Adrenal gland (tissue), 12 donors: ENCODE results near the gene LHFPL2. TPM values are rescaled to one million over a fixed set of nuclear protein-coding genes. Genes with fewer than 3 reads are reported as not detected.

Experiments
- DNase-seq, 7 donors: peaks; one replicate each; pipeline ENCODE4 v3.0.0-alpha.2; 2019 to 2020
- H3K27ac ChIP-seq, 5 donors: fragments of 200-600 bp; sonication (generic) in 4 of 5; 1 replicate in 3 of 5; 2 replicates in 2 of 5; pipeline versions ENCODE4 v1.5.1 to v1.8.0; 2016 to 2020; ENCODE audit warnings: mild to moderate bottlenecking in 1 of 5
- H3K27me3 ChIP-seq: fragments of 200-600 bp; 2 replicates; pipeline ENCODE4 v1.8.0; 2021
- H3K36me3 ChIP-seq, 2 donors: fragments of 200-600 bp; replicated peaks in 1 of 2; 1 replicate in 1 of 2; 2 replicates in 1 of 2; pipeline versions ENCODE4 v1.5.1 to v1.8.0; 2018 to 2022
- H3K4me1 ChIP-seq, 2 donors: fragments of 200-600 bp; replicated peaks in 1 of 2; 1 replicate in 1 of 2; 2 replicates in 1 of 2; pipeline versions ENCODE4 v1.5.1 to v1.8.0; 2018 to 2021
- H3K4me3 ChIP-seq, 4 donors: fragments of 200-600 bp; sonication (generic) in 3 of 4; one replicate each; pipeline ENCODE4 v1.5.1; 2016 to 2018
- H3K9me3 ChIP-seq, 3 donors: fragments of 200-600 bp; sonication (generic) in 1 of 3; replicated peaks in 1 of 3; 1 replicate in 2 of 3; 2 replicates in 1 of 3; pipeline versions ENCODE4 v1.5.1 to v1.8.0; 2016 to 2021
- POLR2A ChIP-seq, 2 donors: fragments of 450-650 bp; IDR thresholded peaks; one replicate each; pipeline ENCODE4 v1.6.1; 2017; ENCODE audit warnings: antibody characterized with exemption in 2 of 2, mild to moderate bottlenecking in 2 of 2, moderate library complexity in 1 of 2
- WGBS, 4 donors: extraction: QIAGEN DNeasy Blood & Tissue Kit in 2 of 4; methylation state at CpG; one replicate each; pipeline versions ENCODE4 v1.1.5 to v1.1.7; 2013 to 2017; 5-methylcytosine and 5-hydroxymethylcytosine counted together
- intact Hi-C, 2 donors: fragments of 100-400 bp; cut with DNase I; formaldehyde crosslinking; loops; one replicate each; pipeline versions ENCODE4 v1.14.1 to v1.15.0; 2022 to 2023
- polyA plus RNA-seq, 3 donors: library from polyadenylated mRNA; stranded (reverse); fragments of 200-250 nt in 2 of 3; fragments of 350-450 nt in 1 of 3; fragmentation: Illumina TruSeq in 1 of 3; extraction: RNeasy Lipid Tissue Mini Kit (QIAGEN cat#74804) in 1 of 3; gene quantifications; one replicate each; pipeline ENCODE4 v1.2.3, GENCODE V29; 2013 to 2014
- total RNA-seq, 9 donors: library from RNA; depleted of rRNA in 4 of 9; stranded (reverse); fragments of >200 nt in 4 of 9; fragments of 120-200 nt in 1 of 9; fragmentation: NEBNext Ultra II Directional in 1 of 9; extraction: Animal tissue kit (Norgen Biotek cat#: 25700) in 1 of 9; gene quantifications; one replicate each; pipeline versions ENCODE4 v1.1.0 to v1.2.4, GENCODE V29; 2013 to 2023
- TF ChIP-seq, protein P1 (sequence below), 6 experiments: fragments of 450-650 bp in 4 of 6; fragments of 200-600 bp in 2 of 6; sonication (generic) in 1 of 6; IDR thresholded peaks; 1 replicate in 5 of 6; 2 replicates in 1 of 6; pipeline versions ENCODE4 v1.5.1 to v1.8.0; 2016 to 2021; ENCODE audit warnings: antibody characterized with exemption in 6 of 6, mild to moderate bottlenecking in 2 of 6, moderate library complexity in 1 of 6
- donor health status: healthy with polysubstance abuse.
- donor health status: Bipolar disorder and iron deficiency.
- donor health status: DM: yes; HTN: yes; CAD: no.
- donor health status: DM: no; HTN: no; CAD: no.
- donor health status: DM: no; HTN: no; CAD: no.
- donor health status: DM: yes; HTN: yes; CAD: no.

LHFPL2 gene
- total and polyA plus RNA-seq, 12 donors = 8.0 to 68.4 (median 44.9) TPM

DNA sequence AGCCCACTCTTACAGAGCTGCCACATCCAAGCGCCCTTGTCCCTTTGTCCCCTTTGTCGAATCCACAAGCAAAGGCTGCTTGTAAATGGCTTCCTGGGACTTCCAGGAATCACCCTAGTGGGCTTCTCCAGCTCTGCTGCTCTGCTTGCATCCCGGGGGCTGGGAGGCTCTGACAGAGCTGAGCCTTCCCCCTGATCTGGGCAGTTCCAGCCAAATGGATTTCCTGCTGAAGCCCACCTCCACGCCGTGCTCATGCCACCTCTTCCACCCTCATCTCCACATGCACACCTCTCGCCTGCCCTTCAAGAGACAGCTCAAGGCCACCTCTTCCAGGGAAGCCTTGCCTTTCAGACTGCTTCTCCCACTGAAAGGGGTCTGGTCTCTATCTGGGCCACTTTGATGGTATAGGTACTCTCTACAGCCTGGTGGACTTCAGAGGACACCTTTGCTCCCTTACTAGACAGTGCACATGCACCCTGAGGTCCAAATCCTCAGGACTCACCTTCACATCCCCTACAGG, 106.2 kb downstream of the LHFPL2 start:
- H3K36me3 ChIP-seq = no peaks in the 10 kb centered on the region
- no peak for DNase-seq
- TF ChIP-seq, protein P1, sequence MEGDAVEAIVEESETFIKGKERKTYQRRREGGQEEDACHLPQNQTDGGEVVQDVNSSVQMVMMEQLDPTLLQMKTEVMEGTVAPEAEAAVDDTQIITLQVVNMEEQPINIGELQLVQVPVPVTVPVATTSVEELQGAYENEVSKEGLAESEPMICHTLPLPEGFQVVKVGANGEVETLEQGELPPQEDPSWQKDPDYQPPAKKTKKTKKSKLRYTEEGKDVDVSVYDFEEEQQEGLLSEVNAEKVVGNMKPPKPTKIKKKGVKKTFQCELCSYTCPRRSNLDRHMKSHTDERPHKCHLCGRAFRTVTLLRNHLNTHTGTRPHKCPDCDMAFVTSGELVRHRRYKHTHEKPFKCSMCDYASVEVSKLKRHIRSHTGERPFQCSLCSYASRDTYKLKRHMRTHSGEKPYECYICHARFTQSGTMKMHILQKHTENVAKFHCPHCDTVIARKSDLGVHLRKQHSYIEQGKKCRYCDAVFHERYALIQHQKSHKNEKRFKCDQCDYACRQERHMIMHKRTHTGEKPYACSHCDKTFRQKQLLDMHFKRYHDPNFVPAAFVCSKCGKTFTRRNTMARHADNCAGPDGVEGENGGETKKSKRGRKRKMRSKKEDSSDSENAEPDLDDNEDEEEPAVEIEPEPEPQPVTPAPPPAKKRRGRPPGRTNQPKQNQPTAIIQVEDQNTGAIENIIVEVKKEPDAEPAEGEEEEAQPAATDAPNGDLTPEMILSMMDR (IDR thresholded peaks at IDR 0.05) = no peak
- TF ChIP-seq POLR2A (IDR thresholded peaks at IDR 0.05) = no peak
- H3K27me3 ChIP-seq = no peaks in the 10 kb centered on the region
- H3K4me3 ChIP-seq = no peak overlapping the region
- intact Hi-C loops = loop anchor here in 1 of 2 donors (10.0 kb wide), 1 partner anchor 102 kb away; the partner anchor contains the start of gene LHFPL2
- H3K9me3 ChIP-seq = no peaks in the 10 kb centered on the region
- peak overlapping the region in 2 of 5 donors; percentile 29 to 32 for H3K27ac ChIP-seq
- peaks cover 21 to 52% of the 10 kb centered on the region in 2 donors for H3K4me1 ChIP-seq
- 82 to 94% (median 86%) methylated on average over 6 of the region's 6 CpGs for whole genome bisulfite sequencing, 4 donors

GRCh38 chr5:78541086-78541654, 107.4 kb downstream of the LHFPL2 start:
- Histone ChIP-seq H3K36me3 (no peaks in the 10 kb centered on the region), H3K27ac (peak overlapping the region in 3 of 5 donors; percentile 29 to 73 (median 71)), H3K27me3 (no peaks in the 10 kb centered on the region), H3K4me1 (peaks cover 15 to 39% of the 10 kb centered on the region in 2 donors), H3K4me3 (no peak overlapping the region), H3K9me3 (no peaks in the 10 kb centered on the region)
- 82 to 88% (median 82%) methylated on average over 9 to 10 of the region's 10 CpGs for WGBS, 4 donors
- no peak for TF ChIP-seq POLR2A (IDR thresholded peaks at IDR 0.05)
- intact Hi-C loops = loop anchor here in 1 of 2 donors (10.0 kb wide), 1 partner anchor 104 kb away; the partner anchor contains the start of gene LHFPL2
- peak in 1 of 7 donors; percentile 56 for DNase-seq

DNA sequence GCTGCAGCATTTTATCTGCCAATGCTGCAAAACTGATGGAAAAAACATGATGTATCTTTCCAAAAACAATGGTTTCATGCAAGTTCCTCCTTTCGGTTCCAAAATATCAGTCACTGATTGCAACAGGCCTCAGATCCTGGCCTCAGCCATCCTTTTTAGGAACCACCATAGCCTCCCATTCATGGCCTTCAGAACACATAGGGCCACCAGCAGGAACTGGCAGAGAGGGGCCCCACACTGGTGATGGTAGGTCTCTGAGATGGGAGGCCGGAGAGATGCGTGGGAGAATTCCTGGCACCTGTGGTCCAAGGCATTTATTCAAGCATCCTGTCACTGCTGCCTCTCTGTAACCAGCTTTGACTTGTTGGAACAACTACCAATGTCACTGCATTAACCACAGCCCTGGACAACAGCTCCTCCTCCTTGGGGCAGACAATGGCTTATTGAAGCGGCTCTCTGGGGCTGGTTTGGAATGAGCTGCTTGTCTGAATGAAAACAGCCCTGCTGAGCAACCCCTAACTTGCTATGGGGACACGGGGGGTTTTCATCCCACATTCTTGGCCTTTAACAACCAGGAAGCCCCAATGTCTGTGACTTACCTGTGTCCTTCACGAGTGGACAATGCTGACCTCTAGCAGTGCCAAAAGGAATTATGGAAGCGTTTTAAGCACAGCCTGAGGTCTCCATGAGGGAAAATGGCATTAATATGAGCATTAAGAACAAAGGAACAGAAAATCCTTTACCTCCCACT, 108.1 kb downstream of the LHFPL2 start:
- peaks cover 15 to 37% of the 10 kb centered on the region in 2 donors for H3K4me1 ChIP-seq
- intact Hi-C loops = loop anchor here in 1 of 2 donors (10.0 kb wide), 1 partner anchor 104 kb away; the partner anchor contains the start of gene LHFPL2

GRCh38 chr5:78538240-78538850, 110.2 kb downstream of the LHFPL2 start:
- intact Hi-C loops = loop anchor here in 1 of 2 donors (10.0 kb wide), 1 partner anchor 74 kb away; no protein-coding TSS in a partner anchor
- Histone ChIP-seq H3K36me3 (no peaks in the 10 kb centered on the region), H3K27ac (peak overlapping the region in 1 of 5 donors; percentile 71), H3K4me1 (peaks cover 13 to 37% of the 10 kb centered on the region in 2 donors), H3K27me3 (no peaks in the 10 kb centered on the region), H3K4me3 (no peak overlapping the region), H3K9me3 (no peaks in the 10 kb centered on the region)
- DNase-seq = no peak
- 84 to 89% (median 85%) methylated on average over 3 of the region's 3 CpGs for WGBS, 4 donors
- TF ChIP-seq, protein P1 (IDR thresholded peaks at IDR 0.05) = no peak

More for the DNA sequence above, 108.1 kb downstream of the LHFPL2 start:
- H3K9me3 ChIP-seq = no peaks in the 10 kb centered on the region
- peak in 3 of 7 donors; percentile 57 to 76 (median 61) for DNase-seq
- H3K27ac ChIP-seq = peak overlapping the region in 3 of 5 donors; percentile 15 to 73 (median 71)
- H3K4me3 ChIP-seq = no peak overlapping the region
- TF ChIP-seq POLR2A (IDR thresholded peaks at IDR 0.05) = no peak
- TF ChIP-seq, protein P1 (IDR thresholded peaks at IDR 0.05) = no peak
- H3K36me3 ChIP-seq = no peaks in the 10 kb centered on the region
- no peaks in the 10 kb centered on the region for H3K27me3 ChIP-seq
- WGBS, 4 donors = 52 to 77% (median 67%) methylated on average over 7 of the region's 7 CpGs
